Muscle layer of duodenum (tissue), 2 donors: ENCODE results near the gene PROSER2.

Experiments
- H3K27ac ChIP-seq: one replicate; pipeline ENCODE4 v1.7.0; 2013; ENCODE audit warnings: mild to moderate bottlenecking, low read length
- H3K27me3 ChIP-seq: one replicate; pipeline ENCODE4 v1.7.0; 2013; ENCODE audit warnings: low read depth, mild to moderate bottlenecking, control low read depth, low read length
- H3K36me3 ChIP-seq, 2 donors: one replicate each; pipeline ENCODE4 v1.7.0; 2013; ENCODE audit warnings: low read length in 2 of 2, control low read depth in 1 of 2, mild to moderate bottlenecking in 1 of 2; ENCODE audit not compliant: insufficient read depth in 2 of 2, control insufficient read depth in 1 of 2
- H3K4me1 ChIP-seq, 2 donors: one replicate each; pipeline ENCODE4 v1.7.0; 2013; ENCODE audit warnings: low read length in 2 of 2, mild to moderate bottlenecking in 2 of 2, control low read depth in 1 of 2, moderate library complexity in 1 of 2; ENCODE audit not compliant: insufficient read depth in 2 of 2, control insufficient read depth in 1 of 2
- H3K4me3 ChIP-seq, 2 donors: one replicate each; pipeline ENCODE4 v1.7.0; 2013; ENCODE audit warnings: low read length in 2 of 2, low read depth in 1 of 2, mild to moderate bottlenecking in 1 of 2
- H3K9me3 ChIP-seq, 2 donors: one replicate each; pipeline ENCODE4 v1.7.0; 2013; ENCODE audit warnings: low read length in 2 of 2, control low read depth in 1 of 2, mild to moderate bottlenecking in 1 of 2; ENCODE audit not compliant: control insufficient read depth in 1 of 2
- donor health status: healthy.

The PROSER2 gene

GRCh38 chr10:11825796-11826414 is 2.7 kb downstream of the PROSER2 start:
- H3K27me3 ChIP-seq: peaks cover 4% of the 10 kb centered on the region
- no peak overlapping the region for H3K27ac ChIP-seq
- H3K9me3 ChIP-seq: no peaks in the 10 kb centered on the region
- H3K4me1 ChIP-seq: peaks cover 0 to 10% of the 10 kb centered on the region in 2 donors
- no peaks in the 10 kb centered on the region for H3K36me3 ChIP-seq
- no peak overlapping the region for H3K4me3 ChIP-seq

- H3K27me3 ChIP-seq: peaks cover 4% of the 10 kb centered on the region
- peaks cover 0 to 10% of the 10 kb centered on the region in 2 donors for H3K4me1 ChIP-seq
- H3K9me3 ChIP-seq: no peaks in the 10 kb centered on the region
- H3K36me3 ChIP-seq: no peaks in the 10 kb centered on the region
- H3K4me3 ChIP-seq: no peak overlapping the region
- no peak overlapping the region for H3K27ac ChIP-seq
Measured at GRCh38 chr10:11827006-11827405, 3.9 kb downstream of the PROSER2 start.

- H3K4me1 ChIP-seq: peaks cover 0 to 10% of the 10 kb centered on the region in 2 donors
Measured at GRCh38 chr10:11827414-11827813, 4.3 kb downstream of the PROSER2 start.

GRCh38 chr10:11828682-11829284 is 5.6 kb downstream of the PROSER2 start:
- H3K9me3 ChIP-seq: no peaks in the 10 kb centered on the region
- H3K4me3 ChIP-seq: no peak overlapping the region
- H3K36me3 ChIP-seq: no peaks in the 10 kb centered on the region
- peaks cover 0 to 2% of the 10 kb centered on the region in 2 donors for H3K4me1 ChIP-seq
- H3K27ac ChIP-seq: no peak overlapping the region
- H3K27me3 ChIP-seq: peaks cover 3% of the 10 kb centered on the region

More at GRCh38 chr10:11827414-11827813, 4.3 kb downstream of the PROSER2 start:
- no peaks in the 10 kb centered on the region for H3K9me3 ChIP-seq
- H3K27ac ChIP-seq: no peak overlapping the region
- no peak overlapping the region for H3K4me3 ChIP-seq
- H3K27me3 ChIP-seq: peaks cover 4% of the 10 kb centered on the region
- no peaks in the 10 kb centered on the region for H3K36me3 ChIP-seq

GRCh38 chr10:11830836-11831519 is 7.8 kb downstream of the PROSER2 start:
- Histone ChIP-seq H3K4me3 (no peak overlapping the region), H3K27ac (no peak overlapping the region)

GRCh38 chr10:11831520-11831951 is 8.4 kb downstream of the PROSER2 start:
- Histone ChIP-seq H3K9me3 (no peaks in the 10 kb centered on the region), H3K4me1 (no peaks in the 10 kb centered on the region), H3K27ac (no peak overlapping the region), H3K36me3 (no peaks in the 10 kb centered on the region), H3K27me3 (no peaks in the 10 kb centered on the region), H3K4me3 (no peak overlapping the region)

More at GRCh38 chr10:11830836-11831519, 7.8 kb downstream of the PROSER2 start:
- no peaks in the 10 kb centered on the region for H3K9me3 ChIP-seq
- no peaks in the 10 kb centered on the region for H3K36me3 ChIP-seq
- no peaks in the 10 kb centered on the region for H3K4me1 ChIP-seq
- no peaks in the 10 kb centered on the region for H3K27me3 ChIP-seq

- Histone ChIP-seq H3K4me3 (no peak overlapping the region), H3K9me3 (no peaks in the 10 kb centered on the region), H3K27ac (no peak overlapping the region), H3K4me1 (no peaks in the 10 kb centered on the region), H3K27me3 (no peaks in the 10 kb centered on the region), H3K36me3 (no peaks in the 10 kb centered on the region)
Measured at GRCh38 chr10:11832042-11832441, 8.9 kb downstream of the PROSER2 start.

- no peaks in the 10 kb centered on the region for H3K27me3 ChIP-seq
- H3K27ac ChIP-seq: no peak overlapping the region
- no peaks in the 10 kb centered on the region for H3K9me3 ChIP-seq
- H3K4me1 ChIP-seq: no peaks in the 10 kb centered on the region
- no peaks in the 10 kb centered on the region for H3K36me3 ChIP-seq
- H3K4me3 ChIP-seq: no peak overlapping the region
Measured at GRCh38 chr10:11835061-11835460, 11.9 kb downstream of the PROSER2 start.

- no peaks in the 10 kb centered on the region for H3K36me3 ChIP-seq
- no peaks in the 10 kb centered on the region for H3K4me1 ChIP-seq
- no peaks in the 10 kb centered on the region for H3K27me3 ChIP-seq
- no peaks in the 10 kb centered on the region for H3K9me3 ChIP-seq
- no peak overlapping the region for H3K4me3 ChIP-seq
- no peak overlapping the region for H3K27ac ChIP-seq
Measured at GRCh38 chr10:11835704-11836103, 12.5 kb downstream of the PROSER2 start.

GRCh38 chr10:11837372-11838161 is 14.4 kb downstream of the PROSER2 start:
- no peaks in the 10 kb centered on the region for H3K36me3 ChIP-seq
- H3K4me3 ChIP-seq: no peak overlapping the region
- H3K27me3 ChIP-seq: no peaks in the 10 kb centered on the region
- no peak overlapping the region for H3K27ac ChIP-seq
- no peaks in the 10 kb centered on the region for H3K4me1 ChIP-seq
- H3K9me3 ChIP-seq: no peaks in the 10 kb centered on the region

GRCh38 chr10:11838298-11838852 is 15.2 kb downstream of the PROSER2 start:
- no peaks in the 10 kb centered on the region for H3K4me1 ChIP-seq
- no peak overlapping the region for H3K4me3 ChIP-seq
- H3K27me3 ChIP-seq: no peaks in the 10 kb centered on the region
- H3K36me3 ChIP-seq: no peaks in the 10 kb centered on the region
- H3K27ac ChIP-seq: no peak overlapping the region
- H3K9me3 ChIP-seq: no peaks in the 10 kb centered on the region
